Retinal pigment epithelial cell (primary cell): ENCODE results near the gene GEN1.

ENCODE experiments used
- DNase-seq: peaks from one replicate; pipeline ENCODE4 v3.0.0-alpha.2; 2010; ENCODE audit warnings: low read depth
- H3K4me3 ChIP-seq: 2 replicates; pipeline ENCODE4 v1.5.1; 2011; ENCODE audit warnings: mild to moderate bottlenecking, low read length, control low read depth, moderate library complexity
- TF ChIP-seq, protein P1 (sequence below): conservative IDR thresholded peaks from 2 replicates; pipeline ENCODE4 v1.5.1; 2011; ENCODE audit warnings: low read depth, low read length, control low read depth, inconsistent platforms

Gene GEN1, protein sequence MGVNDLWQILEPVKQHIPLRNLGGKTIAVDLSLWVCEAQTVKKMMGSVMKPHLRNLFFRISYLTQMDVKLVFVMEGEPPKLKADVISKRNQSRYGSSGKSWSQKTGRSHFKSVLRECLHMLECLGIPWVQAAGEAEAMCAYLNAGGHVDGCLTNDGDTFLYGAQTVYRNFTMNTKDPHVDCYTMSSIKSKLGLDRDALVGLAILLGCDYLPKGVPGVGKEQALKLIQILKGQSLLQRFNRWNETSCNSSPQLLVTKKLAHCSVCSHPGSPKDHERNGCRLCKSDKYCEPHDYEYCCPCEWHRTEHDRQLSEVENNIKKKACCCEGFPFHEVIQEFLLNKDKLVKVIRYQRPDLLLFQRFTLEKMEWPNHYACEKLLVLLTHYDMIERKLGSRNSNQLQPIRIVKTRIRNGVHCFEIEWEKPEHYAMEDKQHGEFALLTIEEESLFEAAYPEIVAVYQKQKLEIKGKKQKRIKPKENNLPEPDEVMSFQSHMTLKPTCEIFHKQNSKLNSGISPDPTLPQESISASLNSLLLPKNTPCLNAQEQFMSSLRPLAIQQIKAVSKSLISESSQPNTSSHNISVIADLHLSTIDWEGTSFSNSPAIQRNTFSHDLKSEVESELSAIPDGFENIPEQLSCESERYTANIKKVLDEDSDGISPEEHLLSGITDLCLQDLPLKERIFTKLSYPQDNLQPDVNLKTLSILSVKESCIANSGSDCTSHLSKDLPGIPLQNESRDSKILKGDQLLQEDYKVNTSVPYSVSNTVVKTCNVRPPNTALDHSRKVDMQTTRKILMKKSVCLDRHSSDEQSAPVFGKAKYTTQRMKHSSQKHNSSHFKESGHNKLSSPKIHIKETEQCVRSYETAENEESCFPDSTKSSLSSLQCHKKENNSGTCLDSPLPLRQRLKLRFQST

DNA sequence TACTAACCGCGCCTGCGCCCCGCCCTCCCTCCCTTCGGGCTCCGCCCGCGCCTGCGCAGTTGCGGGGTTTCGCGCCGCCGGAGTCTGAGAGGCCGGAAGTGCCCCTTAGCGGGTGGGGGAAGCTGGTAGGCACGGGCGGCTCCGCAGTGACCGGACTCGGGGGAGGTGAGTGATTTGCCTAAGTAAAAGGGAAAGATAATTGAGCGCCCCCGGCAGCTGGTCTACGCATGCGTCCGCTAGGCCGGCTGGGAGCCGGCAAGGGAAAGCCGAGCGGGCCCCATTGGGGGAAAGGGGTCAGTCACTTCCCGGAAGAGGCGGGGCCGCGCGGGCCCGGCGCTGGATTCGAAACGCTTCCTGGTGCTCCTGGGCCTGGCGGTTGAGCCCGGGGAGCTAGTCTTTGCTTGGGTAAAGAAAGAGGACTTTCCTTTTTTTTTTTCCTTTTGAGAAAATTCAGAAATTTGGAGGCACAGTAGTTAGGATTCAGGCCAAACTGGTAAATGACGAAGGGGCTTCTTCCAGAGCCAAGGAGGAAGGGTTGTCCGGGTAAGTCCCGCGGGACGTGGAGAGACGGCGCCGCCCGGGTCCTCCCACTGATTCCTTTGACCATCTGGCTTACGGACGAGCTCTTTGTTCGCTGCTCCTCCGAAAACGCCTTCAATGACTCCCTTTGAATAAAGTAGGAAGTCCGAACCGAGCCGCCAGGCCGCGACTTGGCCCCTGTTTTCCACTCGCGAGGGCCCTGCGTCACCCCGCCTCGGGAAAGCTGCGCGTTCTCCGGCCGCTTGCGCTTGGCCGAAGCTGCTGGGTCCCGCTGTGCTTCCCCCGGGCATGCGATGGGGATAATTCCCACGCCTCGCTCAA, at the start of gene GEN1, which contains the start of gene SMC6:
Gene GEN1 (plus strand): TSS at position 336 of the 861 bp plus-strand sequence. CDS start 5,806 bp downstream, outside the sequence.
Gene SMC6 (minus strand): TSS at position 8 of the 861 bp plus-strand sequence. CDS start 7,864 bp downstream, outside the sequence.
- DNase-seq: peak; percentile 67
- H3K4me3 ChIP-seq: peak within 1 kb of the TSS; percentile 77
- TF ChIP-seq, protein P1, sequence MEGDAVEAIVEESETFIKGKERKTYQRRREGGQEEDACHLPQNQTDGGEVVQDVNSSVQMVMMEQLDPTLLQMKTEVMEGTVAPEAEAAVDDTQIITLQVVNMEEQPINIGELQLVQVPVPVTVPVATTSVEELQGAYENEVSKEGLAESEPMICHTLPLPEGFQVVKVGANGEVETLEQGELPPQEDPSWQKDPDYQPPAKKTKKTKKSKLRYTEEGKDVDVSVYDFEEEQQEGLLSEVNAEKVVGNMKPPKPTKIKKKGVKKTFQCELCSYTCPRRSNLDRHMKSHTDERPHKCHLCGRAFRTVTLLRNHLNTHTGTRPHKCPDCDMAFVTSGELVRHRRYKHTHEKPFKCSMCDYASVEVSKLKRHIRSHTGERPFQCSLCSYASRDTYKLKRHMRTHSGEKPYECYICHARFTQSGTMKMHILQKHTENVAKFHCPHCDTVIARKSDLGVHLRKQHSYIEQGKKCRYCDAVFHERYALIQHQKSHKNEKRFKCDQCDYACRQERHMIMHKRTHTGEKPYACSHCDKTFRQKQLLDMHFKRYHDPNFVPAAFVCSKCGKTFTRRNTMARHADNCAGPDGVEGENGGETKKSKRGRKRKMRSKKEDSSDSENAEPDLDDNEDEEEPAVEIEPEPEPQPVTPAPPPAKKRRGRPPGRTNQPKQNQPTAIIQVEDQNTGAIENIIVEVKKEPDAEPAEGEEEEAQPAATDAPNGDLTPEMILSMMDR: no peak

DNA sequence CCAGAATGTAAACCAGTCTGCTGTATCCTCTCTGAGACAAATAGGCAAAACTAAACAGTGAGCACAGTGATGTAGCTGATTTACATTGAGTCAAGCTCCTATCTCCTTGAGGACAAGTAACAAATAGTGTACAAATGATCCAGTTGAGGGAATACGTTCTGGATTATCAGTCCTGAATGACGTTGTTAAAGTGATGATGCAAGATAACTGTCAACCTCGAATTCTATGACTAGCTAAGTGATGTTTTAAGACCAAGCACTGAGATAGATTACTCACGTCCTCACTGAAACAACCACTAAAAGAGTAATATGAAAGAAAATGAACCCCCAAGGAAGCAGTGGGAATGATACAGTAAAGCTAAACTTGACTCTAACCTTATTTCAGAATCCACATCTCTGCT, 47.1 kb upstream of the GEN1 start:
- TF ChIP-seq, protein P1: no peak
- no peak overlapping the region for H3K4me3 ChIP-seq
- no peak for DNase-seq

DNA sequence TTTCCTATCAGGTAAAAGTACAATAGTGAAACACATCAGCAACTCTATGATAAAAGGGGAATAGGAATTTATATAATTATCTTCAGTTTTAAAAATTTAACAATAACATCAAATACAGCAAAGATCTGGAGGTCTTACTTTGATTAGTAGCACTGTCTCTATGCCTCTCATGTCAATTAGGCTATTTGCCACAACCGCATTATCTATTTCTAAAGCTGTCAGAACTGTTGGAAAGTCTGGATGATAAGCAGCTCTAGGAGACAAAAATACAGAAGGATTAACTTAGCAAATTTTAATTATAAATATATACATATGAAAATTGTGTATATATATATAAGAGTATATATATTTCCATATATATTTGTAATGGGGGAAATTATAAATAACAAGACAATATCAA, 45.4 kb upstream of the GEN1 start:
- TF ChIP-seq, protein P1: no peak
- no peak overlapping the region for H3K4me3 ChIP-seq
- DNase-seq: no peak

DNA sequence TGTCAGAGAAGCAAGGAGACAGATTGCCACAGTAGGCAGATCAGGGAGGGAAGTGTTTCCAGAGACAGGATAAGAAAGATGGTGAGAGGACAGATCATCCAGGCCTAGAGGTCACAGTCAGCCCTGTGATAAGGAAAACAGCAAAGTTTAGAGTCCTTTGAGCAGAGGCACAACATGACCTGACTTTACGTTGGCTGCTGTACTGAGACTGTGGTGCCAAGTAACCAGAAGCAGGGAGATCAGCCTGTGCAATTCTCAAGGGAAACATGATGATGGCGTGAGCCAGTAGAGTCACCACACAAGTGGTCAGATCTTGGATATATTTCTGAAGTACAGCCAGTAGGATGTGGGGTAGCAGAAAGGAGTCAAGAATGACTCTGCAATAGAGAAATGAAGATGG, 44.0 kb upstream of the GEN1 start:
- TF ChIP-seq, protein P1: no peak
- DNase-seq: no peak
- no peak overlapping the region for H3K4me3 ChIP-seq

DNA sequence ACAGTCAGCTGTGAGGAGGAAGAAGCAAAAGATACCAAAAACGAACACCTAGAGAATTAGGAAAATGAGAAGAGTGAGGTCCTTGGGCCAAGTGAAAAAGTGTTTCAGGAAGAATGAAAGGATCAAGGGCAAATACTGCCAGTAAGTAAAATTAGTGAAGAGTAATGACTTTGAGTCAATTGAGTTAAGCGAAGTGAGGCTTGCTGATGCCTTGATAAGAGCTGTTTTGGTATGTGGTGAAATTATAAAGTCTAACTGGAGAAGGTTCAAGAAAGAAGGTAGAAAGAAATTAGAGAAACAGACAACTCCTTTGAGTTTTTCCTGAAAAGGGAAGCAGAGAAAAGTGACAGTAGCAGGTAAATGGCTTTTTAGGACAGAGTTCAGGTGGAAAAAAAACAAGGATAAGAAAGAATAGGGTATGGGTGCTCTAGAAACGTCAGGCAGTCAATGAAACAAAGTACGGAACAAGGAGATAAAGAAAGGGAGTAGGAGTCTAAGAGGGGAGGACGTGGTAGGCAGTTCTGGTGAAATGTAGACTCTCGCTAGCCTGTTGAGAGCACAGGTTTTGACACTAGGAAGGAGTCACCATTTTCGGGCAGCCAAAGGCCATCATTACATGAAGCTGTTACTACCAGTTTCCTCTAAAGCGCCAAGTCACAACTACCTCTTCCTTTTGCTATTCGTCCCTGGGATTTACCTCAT, 43.2 kb upstream of the GEN1 start:
- TF ChIP-seq, protein P1: no peak
- no peak for DNase-seq
- H3K4me3 ChIP-seq: no peak overlapping the region

DNA sequence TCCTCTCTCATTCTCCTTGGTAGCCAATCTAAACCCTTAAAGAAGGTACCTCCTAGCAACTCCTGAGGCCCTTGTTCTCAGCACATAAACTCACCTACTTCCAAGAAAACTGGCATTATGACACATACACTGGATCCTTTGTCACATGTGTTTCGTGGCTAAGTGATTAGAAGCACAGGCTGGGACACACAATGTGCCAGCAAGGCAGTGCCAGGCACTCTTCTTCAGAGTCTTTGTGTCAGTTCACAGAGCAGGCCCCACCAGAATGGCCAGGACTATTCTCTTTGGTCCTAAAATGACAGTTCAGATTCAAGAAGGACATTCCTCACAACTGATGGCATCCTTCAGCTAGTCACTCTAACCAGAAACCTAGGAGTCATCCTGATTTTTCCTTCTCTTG, 40.6 kb upstream of the GEN1 start:
- TF ChIP-seq, protein P1: no peak
- no peak for DNase-seq
- H3K4me3 ChIP-seq: no peak overlapping the region
